LNCAP (cell line): Measurements from ENCODE around the gene CACNB1.

ENCODE experiments used
- CTCF ChIP-seq: fragments of 450-650 bp; IDR thresholded peaks from 2 replicates; pipeline ENCODE4 v1.5.1; 2017; ENCODE audit warnings: mild to moderate bottlenecking

The CACNB1 gene

GRCh38 chr17:39187152-39187830 is 10.2 kb downstream of the CACNB1 start:
- no peak for TF ChIP-seq CTCF

- TF ChIP-seq CTCF, result no peak
Measured at GRCh38 chr17:39186481-39187002, 10.9 kb downstream of the CACNB1 start.

GRCh38 chr17:39183720-39184119 is 13.7 kb downstream of the CACNB1 start:
- TF ChIP-seq CTCF, result no peak

- no peak for TF ChIP-seq CTCF
Measured at GRCh38 chr17:39183045-39183444, 14.4 kb downstream of the CACNB1 start.

- TF ChIP-seq CTCF, result no peak
Measured at GRCh38 chr17:39181303-39181702, 16.2 kb downstream of the CACNB1 start.

- TF ChIP-seq CTCF, result no peak
Measured at GRCh38 chr17:39178536-39178935, 18.9 kb downstream of the CACNB1 start.

- TF ChIP-seq CTCF, result no peak
Measured at GRCh38 chr17:39177256-39177655, 20.2 kb downstream of the CACNB1 start.

- no peak for TF ChIP-seq CTCF
Measured at GRCh38 chr17:39175695-39176093, 21.8 kb downstream of the CACNB1 start.
